HT-29 (cell line): ENCODE results near the gene PCBP1. TPM values are rescaled to one million over a fixed set of nuclear protein-coding genes. Genes with fewer than 3 reads are reported as not detected.
"Not testable (repeated sequence)": the region's sequence is repeated elsewhere in the genome, so short reads cannot be mapped to it uniquely, and the experiment has no call there.

Experiments
- DNase-seq: peaks from one replicate; pipeline ENCODE4 v3.0.0-alpha.2; 2015; ENCODE audit warnings: low spot score
- total RNA-seq: library from RNA; depleted of rRNA; stranded (reverse); fragments of >200 nt; shearing (Covaris generic); gene quantifications from 2 replicates; pipeline ENCODE4 v1.2.3, GENCODE V29; 2014

The PCBP1 gene
- total RNA-seq, 1 experiment from 2014 or later: 47.6 TPM

DNA sequence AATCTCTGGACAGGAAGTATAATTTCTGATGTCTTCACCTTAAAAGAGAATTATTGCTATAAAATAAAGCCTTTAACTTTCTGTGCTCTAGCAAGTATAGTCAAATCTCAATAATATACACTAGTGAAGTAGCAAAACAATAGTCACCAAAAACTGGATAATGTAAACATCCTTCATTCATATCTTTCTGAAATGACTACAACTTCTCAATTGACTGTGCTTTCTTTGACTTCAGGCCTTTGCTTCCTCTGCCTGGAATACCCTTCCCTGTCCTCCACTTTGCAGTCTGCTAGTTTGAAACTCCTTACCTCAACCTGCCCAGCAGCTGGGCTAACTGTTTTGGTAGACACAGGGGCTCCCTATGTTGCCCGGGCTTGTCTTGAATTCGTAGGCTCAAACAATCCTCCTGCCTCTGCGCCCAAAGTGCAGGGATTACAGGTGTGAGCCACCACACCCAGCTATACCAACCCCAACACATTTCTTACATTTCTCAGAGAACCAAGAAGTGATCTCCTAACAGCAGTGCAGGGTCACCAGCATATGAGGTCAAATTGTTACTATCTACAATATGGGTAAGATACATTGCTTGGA is 6.6 kb upstream of the PCBP1 start:
- DNase-seq: no peak

DNA sequence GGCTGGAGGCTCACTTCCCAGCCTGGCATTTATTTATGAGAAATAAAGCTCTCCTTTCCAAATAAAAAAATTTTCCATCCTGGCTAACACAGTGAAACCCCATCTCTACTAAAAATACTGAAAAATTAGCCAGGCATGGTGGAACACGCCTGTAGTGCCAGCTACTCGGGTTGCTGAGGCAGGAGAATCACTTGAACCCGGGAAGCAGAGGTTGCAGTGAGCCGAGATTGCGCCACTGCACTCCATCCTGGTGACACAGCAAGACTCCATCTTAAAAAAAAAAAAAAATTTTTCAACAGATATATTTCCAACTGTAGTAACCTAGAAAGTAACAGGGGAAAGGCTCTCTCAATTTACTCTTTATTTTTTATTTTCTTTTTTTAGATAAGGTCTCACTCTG is 6.1 kb upstream of the PCBP1 start:
- no peak for DNase-seq

DNA sequence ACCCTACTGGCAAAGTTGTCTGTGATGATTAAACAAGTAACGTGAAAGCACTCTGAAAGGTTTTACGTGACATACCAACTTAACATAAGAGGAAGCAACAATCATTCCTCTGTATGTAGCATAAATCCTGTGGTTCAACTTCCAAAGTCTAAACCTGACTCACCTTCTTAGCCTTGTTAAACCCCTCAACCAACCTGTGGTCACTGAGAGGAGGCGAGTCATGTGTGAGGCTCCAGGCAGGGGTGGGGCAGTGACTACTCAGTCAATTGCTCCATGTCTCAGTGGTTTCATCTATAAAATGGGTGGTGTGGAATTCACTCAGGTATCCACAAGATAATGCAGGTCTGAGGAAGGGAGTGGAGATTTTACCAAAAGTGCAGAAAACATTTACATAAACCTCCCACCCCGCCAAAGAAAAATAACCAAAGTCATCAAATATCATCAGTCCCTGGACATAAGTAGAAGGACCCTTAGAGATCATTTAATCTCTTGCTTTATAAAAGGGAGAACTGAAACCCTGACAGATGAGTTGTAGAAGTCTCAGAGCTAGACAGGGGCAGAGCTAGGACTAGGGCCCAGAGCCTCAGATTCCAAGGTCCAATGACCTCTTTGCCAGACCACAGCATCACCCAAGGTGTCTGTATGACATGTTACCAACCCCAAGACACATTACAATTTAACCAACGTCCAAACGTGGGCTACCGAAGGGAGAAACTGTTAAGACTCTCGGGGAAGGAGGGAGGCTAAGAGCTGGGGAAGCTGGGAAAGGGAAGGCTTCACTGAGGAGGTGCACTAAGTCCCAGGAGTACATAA is 3.7 kb upstream of the PCBP1 start:
- DNase-seq: peak; percentile 66

DNA sequence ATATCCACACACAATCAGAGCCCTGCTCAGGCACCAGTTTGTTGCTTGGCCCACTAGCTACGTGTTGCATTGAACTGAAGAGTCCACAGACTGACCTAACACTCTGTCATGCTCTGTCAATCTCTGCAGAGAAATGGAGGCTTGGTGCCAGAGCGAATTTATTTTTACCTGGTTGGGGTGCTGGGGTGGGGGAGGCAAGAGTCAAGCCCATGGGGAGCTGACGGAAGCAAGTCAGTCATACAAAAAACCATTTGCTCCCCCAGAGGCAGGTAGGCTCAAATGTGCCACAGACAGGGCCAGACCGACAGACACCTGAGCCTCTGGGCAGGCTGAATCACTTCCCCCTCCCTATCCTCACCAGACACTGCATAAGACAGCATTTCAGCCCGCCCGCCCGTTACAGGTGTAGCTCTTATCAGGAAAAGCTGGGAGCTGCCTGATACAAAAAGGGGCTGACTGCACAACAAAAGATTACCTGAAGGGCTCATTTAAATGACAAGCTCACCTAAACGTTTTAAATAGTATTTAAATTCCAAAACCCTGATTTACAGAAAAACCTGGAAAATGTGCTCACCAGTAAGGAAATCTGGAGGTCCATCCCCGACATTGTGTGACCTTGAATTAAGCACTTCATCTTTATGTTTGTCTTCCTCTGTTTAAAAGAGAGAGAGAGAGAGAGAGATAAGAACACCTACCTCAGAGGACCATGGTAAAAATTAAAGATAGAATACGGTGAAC is 2.1 kb upstream of the PCBP1 start:
- peak; percentile 70 for DNase-seq

DNA sequence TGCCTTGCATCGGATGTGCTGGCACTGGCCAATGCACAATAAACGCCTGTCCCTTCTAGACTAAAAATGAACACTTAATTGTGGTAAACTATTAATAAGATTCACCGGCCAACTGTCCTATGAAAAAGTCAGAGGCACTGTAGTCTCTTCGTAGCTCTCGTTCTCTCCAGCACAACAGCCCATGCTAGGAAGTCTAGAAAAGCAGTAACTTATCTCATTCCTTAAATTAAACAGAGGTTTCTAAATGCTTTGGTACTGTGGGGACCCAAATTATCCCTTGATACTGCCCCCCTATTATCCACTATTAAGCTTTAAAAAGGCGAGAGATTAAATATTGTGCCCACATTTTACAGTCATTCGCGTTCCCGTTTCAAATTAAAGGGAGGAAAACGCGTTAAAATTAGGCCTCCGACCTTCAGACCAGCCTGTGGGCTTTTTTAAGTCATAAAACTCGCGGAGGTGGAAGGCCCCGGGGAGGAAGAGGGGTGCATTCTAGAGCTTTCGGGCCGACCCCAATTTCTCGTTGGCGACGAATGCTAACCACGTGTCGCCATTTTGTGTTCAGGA is 1.5 kb upstream of the PCBP1 start:
- DNase-seq: peak; percentile 34

DNA sequence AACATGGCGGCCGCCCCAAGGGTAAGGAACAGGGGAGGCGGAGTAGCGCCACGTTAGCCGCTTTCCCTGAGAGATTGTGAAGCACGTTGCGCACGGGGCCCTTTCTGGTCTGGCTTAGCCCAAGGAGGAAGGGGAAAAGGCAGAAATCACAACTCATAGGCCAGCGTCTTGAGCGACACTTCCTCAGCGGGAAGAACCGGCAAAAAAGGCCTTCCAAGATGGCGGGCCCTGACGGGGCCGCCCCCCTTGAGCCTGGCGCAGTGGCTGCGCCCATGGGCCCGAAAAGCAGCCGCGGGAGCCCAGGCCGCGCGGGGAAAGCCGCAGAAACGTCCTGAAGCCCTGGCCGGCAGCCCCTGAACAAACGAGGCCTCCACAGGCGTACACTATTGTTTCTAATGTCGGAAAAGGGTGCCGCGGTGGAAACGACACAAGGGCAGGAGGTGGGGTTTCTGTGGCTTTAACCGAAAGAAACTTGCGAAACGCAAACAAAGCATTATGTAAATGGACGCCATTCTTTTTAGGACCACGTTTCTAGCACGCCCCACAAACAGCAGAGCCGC is 919 bp upstream of the PCBP1 start:
- DNase-seq: peak; percentile 77

DNA sequence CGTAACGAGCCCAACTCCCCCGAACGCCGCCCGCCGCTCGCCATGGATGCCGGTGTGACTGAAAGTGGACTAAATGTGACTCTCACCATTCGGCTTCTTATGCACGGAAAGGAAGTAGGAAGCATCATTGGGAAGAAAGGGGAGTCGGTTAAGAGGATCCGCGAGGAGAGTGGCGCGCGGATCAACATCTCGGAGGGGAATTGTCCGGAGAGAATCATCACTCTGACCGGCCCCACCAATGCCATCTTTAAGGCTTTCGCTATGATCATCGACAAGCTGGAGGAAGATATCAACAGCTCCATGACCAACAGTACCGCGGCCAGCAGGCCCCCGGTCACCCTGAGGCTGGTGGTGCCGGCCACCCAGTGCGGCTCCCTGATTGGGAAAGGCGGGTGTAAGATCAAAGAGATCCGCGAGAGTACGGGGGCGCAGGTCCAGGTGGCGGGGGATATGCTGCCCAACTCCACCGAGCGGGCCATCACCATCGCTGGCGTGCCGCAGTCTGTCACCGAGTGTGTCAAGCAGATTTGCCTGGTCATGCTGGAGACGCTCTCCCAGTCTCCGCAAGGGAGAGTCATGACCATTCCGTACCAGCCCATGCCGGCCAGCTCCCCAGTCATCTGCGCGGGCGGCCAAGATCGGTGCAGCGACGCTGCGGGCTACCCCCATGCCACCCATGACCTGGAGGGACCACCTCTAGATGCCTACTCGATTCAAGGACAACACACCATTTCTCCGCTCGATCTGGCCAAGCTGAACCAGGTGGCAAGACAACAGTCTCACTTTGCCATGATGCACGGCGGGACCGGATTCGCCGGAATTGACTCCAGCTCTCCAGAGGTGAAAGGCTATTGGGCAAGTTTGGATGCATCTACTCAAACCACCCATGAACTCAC is 673 bp downstream of the PCBP1 start:
- DNase-seq: peak; percentile 67

DNA sequence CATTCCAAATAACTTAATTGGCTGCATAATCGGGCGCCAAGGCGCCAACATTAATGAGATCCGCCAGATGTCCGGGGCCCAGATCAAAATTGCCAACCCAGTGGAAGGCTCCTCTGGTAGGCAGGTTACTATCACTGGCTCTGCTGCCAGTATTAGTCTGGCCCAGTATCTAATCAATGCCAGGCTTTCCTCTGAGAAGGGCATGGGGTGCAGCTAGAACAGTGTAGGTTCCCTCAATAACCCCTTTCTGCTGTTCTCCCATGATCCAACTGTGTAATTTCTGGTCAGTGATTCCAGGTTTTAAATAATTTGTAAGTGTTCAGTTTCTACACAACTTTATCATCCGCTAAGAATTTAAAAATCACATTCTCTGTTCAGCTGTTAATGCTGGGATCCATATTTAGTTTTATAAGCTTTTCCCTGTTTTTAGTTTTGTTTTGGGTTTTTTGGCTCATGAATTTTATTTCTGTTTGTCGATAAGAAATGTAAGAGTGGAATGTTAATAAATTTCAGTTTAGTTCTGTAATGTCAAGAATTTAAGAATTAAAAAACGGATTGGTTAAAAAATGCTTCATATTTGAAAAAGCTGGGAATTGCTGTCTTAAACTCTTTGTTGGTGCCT is 1.4 kb downstream of the PCBP1 start:
- DNase-seq: no peak

DNA sequence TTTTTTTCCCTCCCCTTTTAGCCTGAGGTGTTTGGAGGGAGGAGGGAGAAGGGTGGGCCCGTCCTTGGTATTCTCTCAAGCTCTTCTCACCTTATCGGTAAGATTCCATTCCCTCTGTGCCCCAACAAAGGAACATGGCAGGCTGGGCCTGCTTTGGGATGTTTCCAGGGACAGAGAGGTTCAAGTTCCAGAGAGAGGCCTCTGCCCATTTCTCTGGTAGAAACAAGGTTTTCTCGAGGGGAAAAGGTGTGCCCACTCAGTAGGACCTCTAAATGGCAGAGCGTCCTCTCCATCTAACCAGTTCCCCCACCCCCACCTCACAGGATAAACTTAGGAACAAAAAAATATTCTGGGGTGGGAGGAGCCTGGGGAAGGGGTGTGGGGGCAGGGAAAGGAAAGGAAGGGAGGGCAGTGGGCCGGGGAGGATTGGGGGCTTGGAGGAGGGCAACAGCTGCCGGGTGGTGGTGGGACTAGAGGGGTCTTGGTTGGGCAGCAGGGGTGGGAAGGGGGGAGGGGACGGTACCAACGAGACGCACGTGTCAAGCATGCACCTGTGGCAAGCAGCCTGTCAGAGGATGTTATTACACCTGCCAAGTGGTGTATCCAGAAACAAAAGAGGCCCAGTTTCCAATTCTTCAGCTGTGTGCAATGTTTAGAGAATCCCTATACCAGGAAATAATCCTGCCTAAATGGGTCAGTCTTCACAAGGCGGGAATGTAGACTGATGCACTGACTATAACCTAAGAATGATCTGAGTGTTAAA is 2.1 kb downstream of the PCBP1 start:
- peak; percentile 18 for DNase-seq

DNA sequence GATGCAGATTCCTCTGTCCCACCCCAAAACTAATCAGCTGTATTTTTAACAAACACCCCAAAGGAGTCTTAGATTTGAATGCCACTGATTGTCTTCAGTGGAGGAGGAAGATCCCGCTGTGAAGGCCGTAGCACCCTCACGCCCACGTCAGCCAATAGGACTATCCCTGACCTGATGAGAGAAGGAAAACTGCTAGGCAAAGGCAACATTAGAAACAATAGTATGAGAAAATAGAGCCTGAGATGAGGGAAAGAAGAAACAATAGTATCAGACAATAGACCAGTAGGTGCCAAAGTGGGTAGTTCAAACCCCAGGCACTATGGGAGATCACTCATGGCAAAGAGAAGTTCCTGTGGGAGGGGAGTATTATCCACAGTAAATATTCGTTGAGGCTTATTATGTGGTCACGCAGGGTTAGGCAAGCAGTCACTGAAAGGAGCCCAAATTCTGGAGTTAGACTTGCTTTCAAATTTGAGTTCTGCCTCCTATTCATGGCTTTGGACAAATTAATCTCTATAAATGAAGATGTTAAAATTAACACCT is 2.8 kb downstream of the PCBP1 start:
- DNase-seq: no peak

DNA sequence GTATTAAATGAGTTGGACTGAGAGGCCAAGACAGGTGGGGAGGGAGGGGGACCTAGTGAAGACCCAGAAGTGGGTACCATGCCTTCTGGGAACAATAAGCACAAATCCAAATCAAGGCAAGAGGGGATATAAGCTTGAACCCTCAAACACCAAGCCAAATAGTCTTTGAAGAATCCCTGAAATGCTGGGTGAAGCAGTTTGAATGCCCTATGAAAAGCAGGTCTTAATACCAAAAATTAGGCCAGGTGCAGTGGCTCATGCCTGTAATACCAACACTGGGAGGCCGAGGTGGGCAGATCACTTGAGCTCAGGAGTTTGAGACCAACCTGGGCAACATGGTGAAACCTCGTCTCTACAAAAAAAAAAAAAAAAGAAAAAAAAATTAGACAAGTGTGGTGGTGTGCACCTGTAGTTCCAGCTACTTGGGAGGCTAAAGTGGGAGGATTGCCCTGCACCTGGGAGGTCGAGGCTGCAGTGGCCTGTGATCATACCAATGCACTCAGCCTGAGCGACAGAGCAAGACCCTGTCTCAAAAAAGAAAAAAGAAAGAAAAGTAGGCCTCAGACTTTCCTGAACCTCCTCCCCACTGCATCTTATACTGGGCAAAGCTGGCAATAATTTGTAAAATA is 3.5 kb downstream of the PCBP1 start:
- no peak for DNase-seq

DNA sequence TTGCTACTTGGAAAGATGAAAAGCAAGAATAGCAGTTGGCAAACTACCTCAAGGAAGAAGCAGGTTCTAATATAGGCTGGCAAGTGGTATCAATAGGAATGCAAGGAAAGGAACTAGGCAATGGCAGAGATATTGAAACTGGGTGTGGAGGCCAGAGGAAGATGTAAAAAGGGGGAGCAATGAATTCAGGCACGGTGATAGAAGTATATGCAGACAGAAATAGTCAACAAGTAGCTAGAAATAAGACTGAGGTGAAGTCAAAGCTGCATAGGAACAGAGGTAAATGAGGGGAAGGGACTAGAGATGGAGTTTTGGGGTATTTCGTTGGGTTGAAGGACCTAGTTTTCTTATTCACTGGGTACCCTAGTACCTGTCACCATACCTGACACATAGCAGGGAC is 4.1 kb downstream of the PCBP1 start:
- no peak for DNase-seq

DNA sequence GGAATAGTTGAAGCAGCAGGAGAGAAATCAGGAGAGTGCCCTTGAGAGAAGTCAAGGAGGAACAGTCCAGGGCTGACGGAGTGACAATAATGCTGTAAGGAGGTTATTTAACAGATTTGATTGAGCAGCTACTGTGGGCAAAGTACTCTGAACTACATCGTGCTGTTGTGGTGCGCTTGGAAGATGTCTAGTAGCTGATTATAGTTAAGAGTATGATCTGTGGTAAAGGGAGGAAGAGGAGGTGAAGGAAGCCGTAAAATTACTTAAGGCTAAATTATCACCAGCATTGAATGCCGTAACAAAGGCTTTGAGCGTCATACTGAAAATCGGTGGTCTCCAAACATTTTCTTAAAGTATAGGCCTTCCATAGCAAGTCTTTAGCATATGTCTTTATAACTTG is 4.5 kb downstream of the PCBP1 start:
- no peak for DNase-seq

DNA sequence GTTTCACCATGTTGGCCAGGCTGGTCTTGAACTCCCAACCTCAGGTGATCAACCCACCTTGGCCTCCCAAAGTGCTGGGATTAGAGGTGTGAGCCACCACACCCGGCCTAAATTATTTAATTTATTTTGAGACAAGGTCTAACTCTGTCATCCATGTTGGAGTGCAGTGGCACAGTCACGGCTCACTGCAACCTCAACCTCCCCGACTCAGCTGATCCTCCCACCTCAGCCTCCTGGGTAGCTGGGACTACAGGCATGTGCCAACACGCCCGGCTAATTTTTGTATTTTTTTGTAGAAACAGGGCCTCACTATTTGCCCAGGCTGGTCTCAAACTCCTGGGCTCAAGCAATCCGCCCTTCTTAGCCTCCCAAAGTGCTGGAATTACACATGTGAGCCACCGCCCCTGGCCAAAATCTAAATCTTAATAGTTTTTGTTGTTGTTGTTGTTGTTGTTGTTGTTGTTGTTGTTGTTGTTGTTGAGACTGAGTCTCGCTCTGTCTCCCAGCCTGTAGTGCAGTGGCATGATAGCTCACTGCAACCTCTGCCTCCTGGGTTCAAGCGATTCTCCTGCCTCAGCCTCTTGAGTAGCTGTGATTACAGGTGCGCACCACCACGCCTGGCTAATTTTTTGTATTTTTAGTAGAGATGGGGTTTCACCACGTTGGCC is 5.4 kb downstream of the PCBP1 start:
- DNase-seq: not testable (repeated sequence)

DNA sequence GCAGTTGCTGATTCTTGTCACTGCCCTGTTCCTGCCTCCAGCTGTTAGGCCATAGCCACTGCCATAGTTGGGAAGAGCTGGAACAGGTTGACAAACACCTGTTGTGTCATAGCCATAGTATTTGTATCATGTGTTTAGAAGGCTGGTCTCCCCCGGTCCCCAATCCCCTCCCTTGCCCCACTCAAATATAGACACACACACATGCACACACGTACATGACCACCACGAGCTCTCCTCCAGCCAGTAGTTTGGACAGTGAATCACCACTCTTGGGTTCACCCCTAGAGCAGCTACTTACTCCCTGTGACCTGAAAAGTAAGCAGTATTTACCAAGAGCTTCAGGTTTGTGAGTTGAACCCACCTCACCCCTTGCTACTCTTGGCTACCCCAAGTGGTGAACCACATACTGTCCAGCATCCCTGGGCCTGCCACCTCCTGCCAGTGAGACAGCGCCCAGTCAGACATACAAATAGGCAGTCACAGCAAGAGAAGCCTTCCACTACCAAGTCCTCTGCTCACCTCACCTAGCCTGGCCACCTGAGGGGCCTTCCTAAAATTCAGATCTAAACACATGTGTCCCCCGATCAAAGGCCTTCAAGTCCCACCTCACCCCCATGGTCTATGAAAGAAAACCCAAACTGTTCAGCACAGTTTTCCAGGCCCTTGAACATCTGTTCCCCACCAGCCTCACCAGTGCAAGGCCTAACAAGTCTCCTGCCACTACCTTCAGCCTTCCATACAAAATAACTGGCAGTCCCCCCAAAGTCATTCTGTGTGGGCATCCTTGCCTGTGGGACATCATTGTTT is 7.1 kb downstream of the PCBP1 start:
- DNase-seq: no peak

DNA sequence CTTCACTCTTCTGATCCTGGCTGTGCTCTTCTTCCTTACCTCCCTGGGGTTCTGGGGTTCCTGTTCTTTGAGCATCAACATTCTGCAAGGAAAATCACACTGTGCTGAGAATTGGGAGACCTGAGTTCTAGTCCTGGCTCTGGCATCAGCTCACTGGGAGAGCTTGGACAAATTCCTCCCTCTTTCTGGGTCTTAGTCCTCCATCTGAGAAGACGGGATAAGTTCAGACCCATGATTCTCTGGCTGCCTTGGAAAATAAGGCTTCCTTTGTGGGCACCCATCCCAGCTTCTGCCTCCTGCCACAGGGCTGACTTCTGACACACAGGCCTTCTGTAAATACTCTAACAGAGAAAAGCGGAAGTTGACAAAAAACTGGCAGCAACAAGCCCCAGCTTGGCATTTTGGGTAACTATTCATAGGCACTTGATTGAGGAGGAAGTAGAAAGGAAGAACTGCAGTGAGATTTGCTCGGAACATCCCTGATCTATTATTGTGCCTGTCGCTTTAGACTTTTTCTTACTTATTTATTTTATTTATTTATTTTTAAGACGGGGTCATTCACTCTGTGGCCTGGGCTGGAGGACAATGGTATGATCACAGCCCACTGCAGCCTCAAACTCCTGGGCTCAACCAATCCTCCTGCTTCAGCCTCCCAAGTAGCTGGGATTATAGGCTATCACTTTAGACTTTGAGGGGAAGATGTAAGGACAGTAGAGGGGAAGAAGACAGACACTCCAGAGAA is 7.9 kb downstream of the PCBP1 start:
- peak; percentile 80 for DNase-seq
